GM10847 (cell line): ENCODE data around the gene PAIP1.

Experiments
- POLR2A ChIP-seq: IDR thresholded peaks from 2 replicates; pipeline ENCODE4 v1.6.1; 2011; ENCODE audit not compliant: insufficient read length; ENCODE audit errors: extremely low read depth

The PAIP1 gene

DNA sequence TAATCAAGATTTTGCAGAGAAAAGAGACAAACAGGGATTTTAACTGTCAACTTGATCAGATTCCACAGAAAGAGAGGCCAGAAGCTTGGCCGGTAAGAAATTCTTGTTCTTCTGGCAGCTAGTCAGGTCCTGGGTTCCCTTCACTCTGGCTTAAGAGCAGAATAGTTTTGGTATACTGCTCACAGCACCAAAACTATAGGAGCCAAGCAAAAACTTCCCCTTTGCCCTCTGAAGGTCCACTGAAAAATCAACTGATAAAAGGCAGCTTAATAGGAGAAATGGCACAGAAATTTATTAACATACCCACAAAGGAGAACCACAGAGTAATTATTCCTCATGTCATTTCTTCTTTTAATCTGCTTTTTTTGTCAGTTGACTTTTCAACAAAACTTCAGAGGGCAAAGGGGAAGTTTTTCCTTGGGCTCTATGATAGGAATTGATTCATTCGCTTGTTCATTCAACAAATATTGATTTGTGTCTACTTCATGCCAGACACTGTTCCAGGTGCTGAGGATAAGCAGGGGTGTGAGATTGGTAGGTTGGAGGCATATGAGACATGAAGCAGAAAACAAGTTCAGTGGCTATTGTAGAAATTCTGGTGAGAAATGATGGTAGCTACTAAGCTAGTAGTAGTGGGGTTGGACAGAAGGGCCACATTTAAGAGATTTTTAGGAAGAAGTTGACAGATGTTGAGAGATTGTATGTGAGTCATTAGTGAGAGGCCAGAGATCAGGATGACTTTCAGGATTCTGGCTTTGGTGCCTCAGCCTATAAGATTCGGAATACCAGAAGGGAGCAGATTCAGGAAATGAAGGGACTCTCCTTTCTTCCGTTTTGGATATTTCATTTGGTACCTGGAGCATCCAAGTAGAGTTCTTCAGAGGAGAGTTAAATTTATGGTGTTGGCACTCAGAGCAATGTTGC, 25.5 kb upstream of the PAIP1 start:
- no peak for TF ChIP-seq POLR2A

- TF ChIP-seq POLR2A = no peak
Observed at GRCh38 chr5:43581398-43581797, 24.5 kb upstream of the PAIP1 start.

DNA sequence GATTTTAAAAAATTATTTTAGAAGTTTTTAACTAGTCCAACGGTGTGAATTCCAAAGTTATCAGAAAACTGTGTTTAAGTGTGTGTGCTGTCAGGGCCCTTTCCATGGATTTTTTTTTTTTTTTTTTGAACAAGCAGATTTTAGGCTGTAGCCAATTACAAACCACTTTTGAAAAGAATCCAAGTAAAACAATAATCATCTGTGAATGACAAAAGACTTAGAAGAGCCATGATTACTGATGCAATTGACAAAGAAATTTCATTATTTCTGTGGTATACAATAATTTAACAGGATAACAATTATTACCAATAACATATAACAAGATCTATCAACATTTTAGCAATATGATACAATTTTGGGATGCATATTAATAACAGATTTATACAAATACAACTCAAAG, 16.2 kb upstream of the PAIP1 start:
- no peak for TF ChIP-seq POLR2A

GRCh38 chr5:43572357-43572756, 15.5 kb upstream of the PAIP1 start:
- TF ChIP-seq POLR2A = no peak

DNA sequence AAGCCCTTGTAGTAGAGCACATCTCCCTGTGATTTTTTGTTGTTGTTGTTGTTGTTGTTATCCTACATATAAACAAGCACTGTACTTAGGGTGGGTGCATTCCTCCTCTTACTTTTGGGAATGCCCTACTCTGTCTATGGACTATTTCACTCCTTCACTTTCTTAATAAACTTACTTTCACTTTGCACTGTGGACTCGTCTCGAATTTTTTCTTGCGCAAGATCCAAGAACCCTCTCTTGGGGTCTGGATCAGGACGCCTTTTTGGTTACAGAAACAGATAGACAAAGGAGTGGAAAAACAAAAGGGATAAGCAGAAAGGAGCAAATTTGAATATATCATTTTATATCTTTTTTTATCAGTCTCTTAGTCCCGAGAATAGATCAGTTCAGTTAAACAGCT, 14.4 kb upstream of the PAIP1 start:
- TF ChIP-seq POLR2A = no peak

- no peak for TF ChIP-seq POLR2A
Observed at GRCh38 chr5:43570450-43571158, 13.7 kb upstream of the PAIP1 start.

GRCh38 chr5:43569236-43569746, 12.4 kb upstream of the PAIP1 start:
- TF ChIP-seq POLR2A = no peak

- TF ChIP-seq POLR2A = no peak
Observed at GRCh38 chr5:43567967-43568366, 11.1 kb upstream of the PAIP1 start.

GRCh38 chr5:43565043-43565442, 8.2 kb upstream of the PAIP1 start:
- no peak for TF ChIP-seq POLR2A

DNA sequence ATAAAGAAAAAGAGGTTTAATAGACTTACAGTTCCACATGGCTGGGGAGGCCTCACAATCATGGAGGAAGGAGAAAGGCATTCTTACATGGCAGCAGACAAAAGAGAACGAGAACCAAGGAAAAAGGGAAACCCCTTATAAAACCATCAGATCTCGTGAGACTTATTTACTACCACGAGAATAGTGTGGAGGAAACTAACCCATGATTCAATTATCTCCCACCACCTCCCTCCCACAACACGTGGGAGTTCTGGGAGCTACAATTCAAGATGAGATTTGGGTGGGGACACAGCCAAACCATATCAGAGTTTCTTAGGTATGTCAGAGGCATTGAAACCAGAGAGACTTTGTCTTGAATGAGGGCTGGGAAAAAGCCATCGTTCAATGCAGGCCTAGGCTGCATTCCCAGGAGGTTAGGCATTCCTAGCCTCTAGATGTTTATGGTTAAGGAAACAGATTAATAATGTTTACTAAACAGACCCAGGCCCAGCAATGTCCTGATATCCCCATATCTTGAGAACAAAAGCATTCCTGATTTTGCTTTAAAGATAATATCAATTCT, 7.5 kb upstream of the PAIP1 start:
- no peak for TF ChIP-seq POLR2A

- TF ChIP-seq POLR2A = no peak
Observed at GRCh38 chr5:43563321-43563720, 6.4 kb upstream of the PAIP1 start.

DNA sequence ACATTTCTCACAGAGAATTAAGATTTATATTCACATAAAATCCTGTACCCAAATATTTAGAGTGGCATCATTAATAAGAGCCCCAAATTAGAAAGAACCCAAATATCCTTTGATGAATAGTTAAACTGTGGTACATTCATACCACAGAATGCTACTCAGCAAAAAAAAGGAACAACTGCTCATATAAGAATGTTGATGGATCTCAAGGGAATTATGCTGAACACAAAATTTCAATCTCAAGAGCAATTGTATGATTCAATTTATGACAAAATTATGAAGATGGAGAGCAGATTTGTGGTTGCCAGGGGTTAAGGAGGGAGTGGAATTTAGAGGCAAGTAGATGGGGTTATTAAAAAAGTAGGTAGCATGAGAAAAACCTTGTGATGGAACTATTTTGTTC, 4.5 kb upstream of the PAIP1 start:
- no peak for TF ChIP-seq POLR2A

- TF ChIP-seq POLR2A = no peak
Observed at GRCh38 chr5:43560128-43560527, 3.3 kb upstream of the PAIP1 start.

DNA sequence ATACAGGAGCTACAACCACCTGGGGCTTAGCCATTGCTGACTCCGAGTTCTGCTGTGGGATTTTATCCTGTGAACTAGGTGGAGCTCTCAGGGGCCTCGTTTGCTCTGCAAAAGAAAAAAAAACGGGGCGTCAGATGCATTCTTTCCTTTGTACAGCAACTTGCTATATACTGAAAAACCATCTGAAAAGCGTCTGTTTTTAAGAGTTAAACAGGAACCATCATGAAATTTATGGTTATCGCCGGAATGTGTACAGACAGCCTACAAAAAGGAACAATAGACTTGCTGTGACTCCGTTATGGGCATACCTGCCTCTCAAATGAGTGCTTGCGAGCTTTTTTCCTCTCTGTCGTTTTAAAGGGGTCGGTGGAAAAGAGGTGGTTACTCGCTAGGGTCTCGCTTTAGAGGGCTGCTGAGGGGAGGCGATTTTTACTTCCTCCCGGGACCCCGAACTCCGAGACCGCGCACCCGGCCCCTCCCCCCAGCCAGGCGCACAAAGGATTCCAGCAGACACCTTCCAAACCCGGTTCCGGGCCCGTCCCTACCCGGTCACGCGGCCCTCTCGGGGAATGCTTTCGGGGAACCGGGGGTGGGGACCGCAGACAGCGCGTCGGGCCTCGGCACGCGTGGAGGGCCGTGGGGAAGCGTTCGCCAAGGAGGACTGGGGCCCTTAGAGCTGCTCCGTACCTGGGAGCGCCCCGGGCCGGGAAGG, 826 bp downstream of the PAIP1 start:
- TF ChIP-seq POLR2A = no peak

DNA sequence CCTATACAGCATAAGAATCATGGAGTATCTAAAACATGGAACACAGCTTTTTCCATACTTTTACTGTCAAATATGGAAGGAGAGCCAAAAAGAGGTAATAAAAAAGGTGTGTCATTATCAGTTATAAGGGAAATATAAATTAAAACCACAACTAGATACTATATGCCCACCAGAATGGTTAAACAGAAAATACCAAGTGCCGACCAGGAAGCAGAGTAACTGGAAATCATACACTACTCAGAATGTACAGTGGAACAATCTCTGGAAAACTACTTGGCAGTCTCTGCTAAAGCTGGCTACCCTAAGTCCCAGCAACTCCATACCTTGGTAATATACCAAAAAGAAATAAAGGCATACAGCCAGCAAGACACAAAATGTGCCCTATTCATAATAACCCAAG, 2.4 kb downstream of the PAIP1 start:
- no peak for TF ChIP-seq POLR2A
